EL (cell line): ENCODE measurements around the gene GBX1.

Experiments used
- DNase-seq: peaks from one replicate; pipeline ENCODE4 v3.0.0-alpha.2; 2016

Gene GBX1

DNA sequence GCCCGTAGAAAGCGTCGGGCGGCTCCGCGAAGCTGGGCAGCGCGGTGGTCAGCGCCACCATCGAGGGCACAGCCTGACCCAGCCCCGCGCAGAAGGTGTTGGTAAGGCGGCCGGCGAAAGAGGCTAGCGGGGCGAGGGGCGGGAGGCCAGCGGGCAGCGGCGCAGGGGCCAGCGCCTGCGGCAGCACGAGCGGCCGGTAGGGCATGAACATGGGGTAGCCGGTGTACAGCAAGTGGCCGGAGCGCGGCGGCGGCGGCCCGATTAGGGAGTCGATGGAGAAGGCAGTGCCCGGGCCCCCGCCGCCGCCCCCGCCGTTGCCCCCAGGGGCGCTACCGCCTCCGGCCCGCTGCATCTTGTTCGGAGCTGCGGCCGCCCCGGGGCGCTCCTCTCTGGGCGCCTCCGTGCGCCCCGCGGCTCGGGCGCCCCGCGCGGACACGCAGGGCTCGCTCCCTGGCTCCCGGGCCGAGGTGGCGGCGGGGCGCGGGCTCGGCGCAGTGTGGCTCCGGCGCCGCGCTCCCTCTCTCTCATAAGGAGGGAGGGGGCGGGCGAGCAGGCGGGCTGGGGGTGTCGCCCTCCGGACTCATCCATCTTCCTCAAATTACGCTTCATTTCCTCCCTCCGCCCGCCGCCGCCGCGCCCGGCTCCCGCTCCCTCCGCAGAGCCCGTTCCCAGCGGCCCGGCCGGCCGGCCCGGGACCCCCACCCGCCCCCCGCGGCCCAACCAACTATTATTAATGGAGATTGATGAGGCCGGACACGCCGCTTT is at the start of gene GBX1:
Gene GBX1 (minus strand): TSS at position 498 of the 765 bp plus-strand sequence. CDS start 146 bp downstream, at position 352.
- no peak for DNase-seq

DNA sequence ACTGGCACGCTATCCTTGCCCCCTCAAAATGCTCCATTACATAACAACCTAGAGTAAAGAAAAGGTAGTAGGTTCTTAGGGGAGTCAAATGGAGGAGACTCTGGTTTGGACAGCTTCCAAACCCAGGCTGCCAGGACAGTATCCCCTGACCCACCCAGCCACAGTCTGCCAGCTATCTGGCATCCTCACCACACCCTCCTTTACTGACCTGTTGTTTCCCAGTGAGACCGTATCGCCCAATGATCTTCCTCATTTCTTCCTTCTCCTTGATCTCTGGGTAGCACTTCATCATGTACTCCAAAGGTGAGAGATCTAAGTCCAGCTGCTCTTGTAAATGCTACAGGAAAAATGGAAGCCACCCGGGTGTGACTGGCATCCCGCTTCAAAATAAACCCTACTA is 47.9 kb upstream of the GBX1 start:
- no peak for DNase-seq

DNA sequence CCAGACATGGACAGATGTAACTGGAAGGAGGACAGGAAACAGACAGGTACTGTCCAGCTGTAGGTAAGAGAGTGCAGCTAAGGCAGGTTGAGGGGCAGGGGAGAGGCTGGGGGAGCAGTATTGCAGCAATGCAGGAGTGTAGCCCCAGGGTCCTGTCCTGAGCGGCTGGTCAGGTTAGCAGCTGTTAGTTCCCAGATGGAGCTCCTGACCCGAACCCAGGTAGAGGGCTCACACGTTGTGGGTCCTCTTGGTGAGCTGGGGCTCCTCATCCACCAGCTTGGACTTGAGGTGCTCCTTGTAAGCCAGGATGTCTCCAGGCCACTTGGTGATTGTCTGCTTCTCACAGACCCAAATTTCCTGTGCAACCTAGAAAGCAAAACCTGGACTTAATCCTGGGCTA is 46.3 kb upstream of the GBX1 start:
- DNase-seq: no peak

DNA sequence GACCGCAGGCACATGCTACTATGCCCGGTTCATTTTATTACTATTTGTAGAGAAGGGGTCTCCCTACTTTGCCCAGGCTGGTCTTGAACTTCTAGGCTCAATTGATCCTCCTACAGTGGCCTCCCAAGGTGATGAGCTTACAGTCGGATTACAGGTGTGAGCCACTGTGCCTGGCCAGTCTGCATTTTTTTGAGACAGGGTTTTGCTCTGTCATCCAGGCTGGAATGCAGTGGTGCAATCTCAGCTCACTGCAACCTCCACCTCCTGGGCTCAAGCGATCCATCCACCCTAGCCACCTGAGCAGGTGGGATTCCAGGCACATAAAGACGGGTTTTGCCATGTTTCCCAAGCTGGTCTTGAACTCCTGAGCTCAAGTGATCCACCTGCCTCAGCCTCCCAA is 45.1 kb upstream of the GBX1 start:
- no peak for DNase-seq

DNA sequence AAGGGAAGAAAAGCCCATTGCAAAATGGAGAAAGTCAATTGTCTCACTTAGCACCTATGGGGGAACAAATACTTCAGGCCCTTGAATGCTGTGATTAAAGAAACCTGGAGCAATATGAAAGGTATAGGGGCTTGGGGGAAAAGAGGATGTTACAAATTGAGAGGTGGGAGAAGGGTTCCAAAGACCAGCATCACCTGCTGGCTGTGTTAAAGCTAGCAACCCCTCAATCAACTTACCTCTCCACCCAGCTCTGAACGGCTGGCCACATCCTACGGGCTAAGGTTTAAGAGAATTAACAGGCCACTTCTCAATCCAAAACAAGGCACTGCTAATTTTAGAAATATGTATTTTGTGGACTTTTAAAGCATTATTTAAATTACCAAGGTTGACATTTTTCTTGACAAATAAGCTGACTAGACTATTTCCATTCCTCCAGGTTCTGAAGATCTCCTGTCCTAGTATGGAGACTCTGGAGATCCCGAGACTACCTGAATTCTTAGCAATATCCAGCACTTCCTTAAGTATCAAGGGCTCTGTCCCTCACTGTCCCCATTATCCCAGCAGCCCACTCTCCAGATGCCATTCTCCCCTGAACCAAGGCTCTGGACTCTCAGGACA is 43.8 kb upstream of the GBX1 start:
- DNase-seq: no peak

DNA sequence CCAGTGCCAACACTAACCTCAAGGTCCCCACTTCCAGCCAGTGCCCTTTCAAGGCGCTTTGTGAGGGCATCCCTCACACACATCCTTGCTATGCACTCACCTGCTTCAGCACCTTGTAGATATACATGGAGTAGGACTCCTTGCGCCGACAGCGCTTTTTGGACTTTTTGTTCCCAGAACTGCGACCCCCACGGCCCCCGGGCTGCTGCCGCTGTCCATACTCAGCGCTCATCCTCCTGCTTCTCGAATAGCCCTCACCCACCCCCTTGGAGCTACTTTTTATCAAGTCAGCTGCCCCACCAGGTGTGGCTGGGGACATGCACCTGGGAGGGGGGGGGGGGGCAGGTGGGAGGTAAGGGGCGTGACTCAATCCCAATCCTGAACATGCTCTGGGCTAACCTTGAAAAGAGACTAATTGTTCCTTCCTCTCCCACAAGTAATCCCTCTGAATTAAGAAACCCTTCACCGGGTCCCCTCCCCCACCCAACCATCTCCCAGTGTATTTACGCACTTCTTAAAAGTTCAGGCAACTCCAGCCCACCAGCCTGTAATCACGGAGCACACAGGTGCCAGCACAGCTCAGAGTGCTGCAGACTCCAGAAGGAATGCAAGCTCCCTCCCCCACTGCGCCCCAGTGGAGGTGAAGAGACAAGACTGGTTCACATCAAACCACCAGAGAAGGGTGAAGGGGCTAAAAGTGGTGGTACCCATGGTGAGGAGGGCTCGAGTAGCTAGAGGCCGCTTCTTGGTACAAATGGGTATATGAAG is 42.8 kb upstream of the GBX1 start, which contains the start of gene H2BK1:
Gene H2BK1 (minus strand): TSS at position 402 of the 768 bp plus-strand sequence. CDS start 170 bp downstream, at position 232.
- no peak for DNase-seq

DNA sequence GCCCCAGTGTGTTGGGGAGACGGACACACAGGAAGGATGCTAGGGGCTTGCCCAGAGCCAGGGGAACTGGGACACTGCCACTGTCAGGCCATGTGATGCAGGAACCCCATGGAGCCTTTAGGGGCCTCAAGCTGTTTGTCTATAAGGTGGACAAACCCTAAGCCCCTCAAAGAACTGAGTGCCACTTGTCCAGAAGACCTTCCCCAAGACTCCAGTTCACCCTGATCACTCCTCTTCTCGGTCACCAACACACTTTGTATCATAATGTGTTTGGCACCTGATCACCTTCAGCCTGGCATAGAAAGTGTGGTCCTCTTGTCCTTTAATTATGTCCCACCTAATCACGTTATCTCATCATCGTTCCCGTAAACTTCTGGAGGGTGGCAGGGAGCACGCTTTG is 42.1 kb upstream of the GBX1 start:
- no peak for DNase-seq

DNA sequence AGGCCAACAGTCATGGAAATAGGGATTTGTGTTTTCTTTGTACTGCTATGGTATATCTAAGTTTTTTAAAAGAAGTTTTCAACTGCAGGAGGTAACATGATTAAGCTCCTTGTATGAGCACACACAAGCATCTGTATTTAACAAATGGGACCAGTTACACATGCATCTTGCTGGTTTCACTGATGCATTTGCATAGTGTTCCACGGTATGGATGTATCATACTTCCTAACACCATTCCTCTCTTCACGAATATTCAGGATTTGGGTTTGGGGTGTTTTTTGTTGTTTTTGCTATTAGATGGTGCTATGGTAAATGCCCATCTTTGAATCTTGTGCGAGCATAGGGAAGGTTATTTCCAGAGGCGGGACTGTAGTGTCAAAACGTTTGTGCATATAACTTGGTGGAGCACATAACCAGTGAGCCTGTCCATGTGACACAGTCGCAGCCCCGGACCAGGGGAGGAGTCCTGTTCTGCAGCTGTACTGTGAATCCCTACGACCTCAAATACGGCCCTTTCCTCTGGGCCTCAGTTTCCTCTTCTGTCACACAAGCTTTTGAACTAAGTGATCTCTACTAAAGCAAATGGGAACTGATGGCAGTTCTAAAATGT is 40.9 kb upstream of the GBX1 start:
- DNase-seq: no peak

DNA sequence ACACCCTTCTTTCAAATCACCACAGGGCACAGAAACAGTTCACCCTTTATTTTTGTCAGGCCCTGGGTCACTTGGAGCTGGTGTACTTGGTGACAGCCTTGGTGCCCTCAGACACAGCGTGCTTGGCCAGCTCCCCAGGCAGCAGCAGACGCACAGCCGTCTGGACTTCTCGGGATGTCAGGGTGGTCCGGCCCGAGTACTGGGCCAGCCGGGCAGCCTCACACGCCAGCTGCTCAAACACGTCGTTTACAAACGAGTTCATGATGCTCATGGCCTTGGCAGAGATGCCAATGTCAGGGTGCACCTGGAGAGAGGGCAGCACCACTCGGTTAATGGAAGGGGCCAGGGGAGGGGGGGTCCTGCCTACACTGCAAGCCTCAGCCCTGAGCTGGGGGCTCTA is 40.3 kb upstream of the GBX1 start:
- DNase-seq: no peak

DNA sequence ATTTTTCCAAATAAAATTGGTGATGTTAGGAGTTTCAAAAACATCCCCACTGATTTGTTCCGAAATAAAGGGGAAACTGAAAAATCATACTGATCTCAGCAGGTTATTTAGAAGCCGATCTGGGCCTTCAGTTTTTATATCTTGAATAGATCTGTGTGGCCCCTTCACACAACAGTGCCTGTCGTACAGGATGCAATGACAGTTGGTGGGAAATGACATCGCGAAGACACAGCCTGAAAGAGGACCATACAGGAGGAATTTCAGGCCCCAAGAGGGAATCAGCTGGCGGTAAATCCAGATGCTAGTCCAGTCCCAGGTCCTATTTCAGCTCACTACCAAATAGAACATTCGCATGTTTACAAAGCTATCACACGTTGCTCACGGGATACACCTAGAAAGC is 39.8 kb upstream of the GBX1 start:
- no peak for DNase-seq

DNA sequence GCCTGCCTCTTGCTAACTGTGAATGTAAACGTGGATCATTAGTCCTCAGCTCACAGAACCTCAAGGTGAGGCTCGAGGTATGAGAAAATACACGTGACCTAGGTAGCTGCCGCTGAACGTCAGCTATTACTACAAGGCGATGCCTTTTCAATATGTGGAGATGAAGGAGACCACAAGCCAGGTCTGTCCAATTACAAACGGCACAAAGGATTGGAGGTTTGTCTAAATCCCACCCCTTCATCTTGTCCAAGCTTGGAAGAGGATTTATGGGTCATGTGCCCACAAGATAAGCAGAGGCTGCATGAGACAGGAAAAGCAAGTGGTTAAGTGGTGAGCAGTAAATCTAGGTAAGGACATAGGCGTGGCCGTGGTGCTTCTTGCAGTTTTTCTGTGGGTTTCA is 39.4 kb upstream of the GBX1 start:
- no peak for DNase-seq

DNA sequence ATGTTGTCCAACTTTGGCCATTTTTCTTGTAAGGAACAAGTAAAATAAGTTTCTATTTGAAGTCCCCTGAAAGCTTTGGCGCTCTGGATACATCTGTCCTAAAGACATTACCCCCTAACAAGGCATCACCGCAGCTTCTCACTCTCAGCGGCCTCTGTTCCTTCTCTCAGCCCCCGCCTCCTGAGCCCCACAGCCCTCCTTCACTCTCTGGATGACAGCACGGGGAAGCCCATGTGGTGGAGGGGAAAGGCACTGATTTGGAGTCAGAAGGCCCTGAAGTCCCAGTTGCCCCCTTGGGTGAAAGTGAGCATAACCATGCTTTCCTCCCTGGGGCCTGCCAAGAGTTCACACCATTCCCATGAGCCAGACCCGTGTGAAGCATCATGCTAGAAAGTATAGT is 38.2 kb upstream of the GBX1 start:
- DNase-seq: no peak

DNA sequence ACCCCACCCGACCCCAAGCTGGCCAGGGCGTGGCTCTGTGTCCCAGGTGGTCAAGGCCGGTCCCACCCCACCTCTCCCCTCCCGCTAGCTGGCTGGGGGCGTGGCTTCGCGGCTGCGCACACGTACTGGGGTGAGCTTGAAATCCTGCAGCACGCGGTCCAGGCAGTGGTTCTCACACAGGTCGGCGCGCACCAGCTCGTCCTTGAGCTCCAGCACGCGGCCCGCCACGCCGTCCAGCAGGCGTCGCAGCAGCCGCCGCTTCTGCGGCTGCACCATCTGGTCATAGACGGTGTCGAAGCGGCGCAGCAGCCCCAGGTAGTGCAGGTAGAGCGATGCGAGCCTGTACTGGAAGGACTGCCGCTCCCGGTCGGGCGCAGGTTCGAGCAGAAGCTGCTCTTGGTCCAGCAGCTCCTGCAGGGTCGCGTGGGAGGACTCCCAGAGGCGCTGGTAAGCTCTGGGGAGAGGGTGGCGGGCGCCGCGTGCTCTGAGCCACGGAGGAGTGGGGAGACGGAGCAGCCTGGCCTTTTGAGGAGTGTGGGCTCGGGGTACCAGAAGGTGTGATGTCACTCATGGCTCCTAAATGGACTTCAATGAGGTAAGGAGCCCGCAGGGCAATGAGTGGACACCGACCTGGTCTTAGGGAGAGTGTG is 37.0 kb upstream of the GBX1 start:
- DNase-seq: no peak

DNA sequence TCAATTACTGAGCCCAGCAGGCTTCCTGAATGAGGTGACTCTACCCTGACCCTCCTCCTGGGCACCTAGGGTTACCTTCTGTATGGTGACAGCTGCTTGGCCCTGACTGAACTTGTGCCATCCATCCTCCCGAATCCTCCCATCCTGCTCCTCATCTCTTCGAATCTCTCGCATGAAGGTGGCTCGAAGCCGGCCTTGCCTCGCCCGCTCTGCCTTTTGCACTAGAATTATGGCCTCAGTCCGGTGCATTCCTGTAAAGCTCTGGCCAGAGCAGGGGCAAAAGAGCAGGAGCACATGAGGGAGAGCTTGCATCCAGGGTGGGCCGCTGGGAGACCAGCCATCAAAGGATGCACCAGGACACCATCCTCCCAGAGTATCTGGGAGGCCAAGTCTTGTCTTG is 35.3 kb upstream of the GBX1 start:
- no peak for DNase-seq

DNA sequence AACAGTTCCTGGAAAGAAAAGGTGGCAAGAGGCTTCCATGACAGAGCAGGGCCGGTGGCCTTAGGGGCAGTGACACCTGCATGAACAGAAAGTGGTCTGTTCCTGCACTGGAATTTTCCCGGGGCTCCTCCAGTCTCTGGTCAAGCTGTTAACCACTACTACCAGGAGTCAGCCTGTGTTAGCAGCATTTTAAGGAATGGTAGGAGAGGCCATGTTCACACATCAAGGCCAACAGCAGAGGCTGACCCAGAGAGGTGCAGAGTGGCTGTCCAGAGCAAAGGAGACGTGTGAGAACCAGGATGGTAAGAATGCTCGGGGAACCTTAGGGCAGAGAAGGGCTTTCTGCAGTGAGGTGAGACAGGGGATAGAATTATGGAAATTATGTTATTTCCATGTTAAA is 34.3 kb upstream of the GBX1 start:
- no peak for DNase-seq

DNA sequence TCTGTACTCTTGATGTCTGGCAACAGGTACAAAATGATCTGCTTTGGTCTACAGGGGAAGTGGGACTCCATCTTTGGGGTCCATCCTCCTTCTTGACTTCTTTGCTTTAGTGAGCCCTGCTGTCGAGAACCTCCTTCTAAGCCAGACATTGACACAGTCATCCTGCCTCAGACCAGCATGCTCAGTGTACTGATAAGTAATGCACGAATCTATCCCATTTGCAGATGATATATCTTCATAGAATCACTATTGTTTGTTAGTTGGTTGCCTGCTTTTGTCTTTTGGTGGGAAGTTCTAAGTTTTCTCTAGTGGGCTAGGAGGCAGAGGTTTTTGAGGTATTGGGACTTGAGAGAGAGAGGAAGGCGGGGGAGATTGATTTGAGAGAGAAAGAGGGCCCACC is 33.9 kb upstream of the GBX1 start:
- no peak for DNase-seq

DNA sequence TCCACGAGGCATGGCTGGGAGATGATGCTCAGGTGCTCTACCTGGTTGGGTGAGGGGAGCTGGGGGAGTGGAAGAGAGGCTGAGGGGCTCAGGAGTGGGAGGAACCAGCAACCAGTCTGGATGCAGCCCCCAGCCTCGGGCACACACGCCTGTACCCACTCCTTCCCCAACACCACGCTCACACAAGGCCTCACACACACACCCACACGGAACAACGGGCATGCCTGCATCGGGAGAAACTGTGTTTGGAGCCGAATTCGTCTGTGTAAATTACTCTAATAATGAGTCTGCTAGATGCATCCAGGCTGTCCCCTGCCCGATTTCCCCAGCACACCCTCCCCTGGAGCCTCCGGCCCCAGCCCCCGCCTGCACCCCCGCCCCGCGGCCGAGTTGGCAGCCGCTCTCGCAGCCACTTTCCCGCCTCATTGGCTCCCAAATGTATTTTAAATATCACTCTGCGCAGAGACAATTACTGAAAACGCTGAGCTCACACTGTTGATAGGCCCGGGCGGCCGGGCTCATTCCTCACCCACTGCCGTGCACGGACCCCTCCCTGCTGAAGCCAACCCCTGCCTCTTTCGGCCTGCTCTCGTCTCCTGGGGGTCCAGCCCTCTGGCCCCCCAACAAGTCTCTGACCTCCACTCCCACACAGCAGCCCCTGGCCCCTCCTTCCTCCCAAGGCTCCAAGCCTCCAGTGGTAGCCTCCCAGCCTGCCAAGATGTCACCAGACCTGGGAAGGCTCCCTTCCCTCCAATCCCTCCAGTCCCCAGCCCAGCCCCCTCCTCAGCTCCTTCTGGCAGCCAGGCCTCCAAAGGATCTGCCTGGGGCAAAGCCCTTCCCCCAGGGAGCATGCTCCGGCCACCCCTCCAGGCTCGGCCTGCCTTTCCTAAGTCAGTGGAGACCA is 31.7 kb upstream of the GBX1 start:
- no peak for DNase-seq

DNA sequence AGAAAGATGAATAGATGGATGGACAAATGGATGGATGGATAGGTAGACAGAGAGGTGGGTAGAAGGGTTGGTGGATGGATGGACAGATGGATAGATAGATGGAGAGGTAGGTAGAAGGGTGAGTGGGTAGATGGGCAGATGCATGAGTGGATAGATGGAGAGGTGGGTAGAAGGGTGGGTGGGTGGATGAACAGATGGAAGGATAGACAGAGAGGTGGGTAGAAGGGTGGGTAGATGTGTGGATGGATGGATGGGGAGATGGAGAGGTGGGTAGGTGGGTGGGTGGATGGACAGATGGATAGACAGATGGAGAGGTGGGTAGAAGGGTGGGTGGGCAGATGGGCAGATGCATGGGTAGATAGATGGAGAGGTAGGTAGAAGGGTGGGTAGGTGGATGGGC is 30.4 kb upstream of the GBX1 start:
- DNase-seq: no peak

DNA sequence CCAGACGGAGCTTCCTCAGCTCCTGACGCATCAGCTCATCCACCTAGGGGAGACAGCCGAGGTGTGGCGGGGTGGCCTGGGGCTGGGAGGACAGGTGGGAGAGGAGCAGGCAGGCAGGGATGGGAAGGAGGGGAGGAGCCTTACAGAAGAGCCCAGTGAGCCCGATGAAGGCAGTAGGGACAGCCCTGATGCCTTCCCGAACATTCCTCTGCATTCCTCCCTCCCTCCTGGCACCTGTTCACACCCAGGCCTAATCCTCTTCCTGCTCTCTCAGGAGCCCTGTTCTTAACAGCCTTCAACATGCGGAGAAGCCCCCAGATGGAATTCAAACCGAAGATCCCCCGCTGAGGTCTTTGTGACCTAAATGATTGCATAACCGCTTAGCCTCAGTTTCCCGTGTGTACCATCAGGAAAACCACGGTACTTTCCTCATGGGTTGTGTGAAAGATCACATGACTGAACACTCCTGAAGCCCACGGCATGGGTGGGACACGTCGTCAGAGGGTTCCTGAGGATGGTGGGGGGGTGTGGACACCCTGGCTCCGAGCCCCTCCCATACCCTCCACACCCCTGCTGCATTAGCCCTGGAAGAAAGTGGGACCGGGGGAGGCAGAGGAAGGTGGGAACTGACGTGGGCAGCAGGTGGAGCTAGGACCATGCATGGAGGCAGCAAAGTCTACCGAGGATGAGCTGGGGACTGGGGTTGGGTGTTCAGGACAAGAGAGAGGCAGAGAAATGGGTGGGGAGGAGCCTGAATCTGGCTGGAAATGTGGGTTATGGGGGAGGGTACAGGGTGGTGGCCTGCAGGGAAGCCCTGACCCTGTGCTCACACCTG is 28.3 kb upstream of the GBX1 start:
- no peak for DNase-seq

DNA sequence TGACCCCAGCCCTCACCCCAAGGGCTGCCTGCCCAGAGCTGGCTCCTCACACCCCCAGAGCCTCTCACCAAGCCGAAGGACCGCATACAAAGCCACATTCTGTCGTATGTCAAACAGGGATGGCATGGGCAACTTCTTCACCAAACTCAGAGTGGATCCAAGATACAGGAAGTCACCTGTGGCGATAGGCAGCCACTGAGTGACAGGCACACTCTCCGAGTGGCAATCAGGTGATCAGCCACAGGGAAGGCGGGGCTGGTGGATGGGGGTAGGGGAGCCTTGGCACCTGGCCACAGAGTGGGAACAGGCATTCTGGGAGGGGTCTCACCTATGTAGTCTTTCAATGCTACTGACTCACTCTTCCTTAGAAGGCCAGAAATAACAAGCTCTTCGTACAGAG is 26.7 kb upstream of the GBX1 start:
- DNase-seq: no peak
